IgD-negative memory B cell (primary cell): ENCODE results near the gene TMEM229B. TPM values are rescaled to one million over a fixed set of nuclear protein-coding genes. Genes with fewer than 3 reads are reported as not detected.

Experiments
- H3K27ac Mint-ChIP-seq, 3 donors: one replicate each; pipeline ENCODE4 v1.8.0; 2020 to 2022; ENCODE audit warnings: mild to moderate bottlenecking in 3 of 3, mixed read lengths in 3 of 3, moderate library complexity in 1 of 3
- H3K27me3 Mint-ChIP-seq: one replicate; pipeline ENCODE4 v1.8.0; 2021; ENCODE audit warnings: mixed read lengths
- H3K36me3 Mint-ChIP-seq: one replicate; pipeline ENCODE4 v1.8.0; 2020; ENCODE audit warnings: mild to moderate bottlenecking, mixed read lengths
- H3K4me1 Mint-ChIP-seq, 3 donors: one replicate each; pipeline ENCODE4 v1.8.0; 2020 to 2022; ENCODE audit warnings: mixed read lengths in 3 of 3, mild to moderate bottlenecking in 1 of 3
- H3K4me3 Mint-ChIP-seq, 4 donors: one replicate each; pipeline ENCODE4 v1.8.0; 2020 to 2022; ENCODE audit warnings: mild to moderate bottlenecking in 4 of 4, mixed read lengths in 4 of 4, moderate library complexity in 3 of 4
- H3K9me3 Mint-ChIP-seq, 3 donors: one replicate each; pipeline ENCODE4 v1.8.0; 2020 to 2021; ENCODE audit warnings: mixed read lengths in 3 of 3, mild to moderate bottlenecking in 1 of 3
- polyA plus RNA-seq: library from polyadenylated mRNA; unstranded; fragments of 300-500 nt; fragmentation: Illumina TruSeq; gene quantifications from one replicate; pipeline ENCODE4 v1.2.3, GENCODE V29; 2021

The TMEM229B gene
- polyA plus RNA-seq, 1 donor from 2014 or later, result 7.0 TPM

DNA sequence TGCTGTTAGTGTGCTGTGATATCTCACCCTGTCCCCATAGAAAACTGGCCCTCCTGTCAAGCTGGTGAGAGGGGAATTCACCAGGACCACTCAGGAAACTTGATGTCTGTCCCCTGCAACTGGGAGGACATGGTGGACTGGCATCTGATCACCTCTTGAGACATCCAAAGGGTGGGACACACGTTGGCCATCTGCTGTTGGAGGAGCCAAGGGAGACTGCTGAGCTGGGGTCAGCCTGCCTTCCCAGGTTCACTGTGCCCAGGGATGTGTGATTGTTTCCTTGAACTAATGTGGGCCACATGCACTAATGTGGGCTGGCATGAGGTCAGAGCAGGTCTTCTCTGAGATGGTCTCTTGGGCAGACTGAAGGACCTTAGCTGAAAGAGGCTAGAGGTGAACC is 16.7 kb upstream of the TMEM229B start:
- no peaks in the 10 kb centered on the region for H3K9me3 Mint-ChIP-seq
- peaks cover 0 to 5% (median 2%) of the 10 kb centered on the region in 3 donors for H3K4me1 Mint-ChIP-seq
- no peaks in the 10 kb centered on the region for H3K27me3 Mint-ChIP-seq
- H3K4me3 Mint-ChIP-seq, result no peak overlapping the region
- H3K36me3 Mint-ChIP-seq, result peaks cover 9% of the 10 kb centered on the region
- peak overlapping the region in 1 of 3 donors; percentile 35 for H3K27ac Mint-ChIP-seq

- H3K9me3 Mint-ChIP-seq, result no peaks in the 10 kb centered on the region
- no peak overlapping the region for H3K4me3 Mint-ChIP-seq
- peaks cover 9% of the 10 kb centered on the region for H3K36me3 Mint-ChIP-seq
- H3K27me3 Mint-ChIP-seq, result no peaks in the 10 kb centered on the region
- H3K27ac Mint-ChIP-seq, result no peak overlapping the region
- H3K4me1 Mint-ChIP-seq, result peaks cover 0 to 3% (median 0%) of the 10 kb centered on the region in 3 donors
These were observed 14.8 kb upstream of the TMEM229B start for GRCh38 chr14:67503331-67503730.

- Mint-ChIP-seq H3K4me3 (no peak overlapping the region), H3K36me3 (peaks cover 9% of the 10 kb centered on the region), H3K4me1 (peaks cover 0 to 3% (median 3%) of the 10 kb centered on the region in 3 donors), H3K9me3 (no peaks in the 10 kb centered on the region), H3K27me3 (no peaks in the 10 kb centered on the region), H3K27ac (no peak overlapping the region)
These were observed 14.3 kb upstream of the TMEM229B start for GRCh38 chr14:67502867-67503266.

- H3K9me3 Mint-ChIP-seq, result no peaks in the 10 kb centered on the region
- H3K4me1 Mint-ChIP-seq, result peaks cover 0 to 4% (median 1%) of the 10 kb centered on the region in 3 donors
- peaks cover 11% of the 10 kb centered on the region for H3K36me3 Mint-ChIP-seq
- no peak overlapping the region for H3K4me3 Mint-ChIP-seq
- H3K27ac Mint-ChIP-seq, result no peak overlapping the region
- H3K27me3 Mint-ChIP-seq, result no peaks in the 10 kb centered on the region
These were observed 13.1 kb upstream of the TMEM229B start for GRCh38 chr14:67501670-67502069.

- Mint-ChIP-seq H3K27ac (no peak overlapping the region), H3K4me3 (no peak overlapping the region), H3K9me3 (no peaks in the 10 kb centered on the region), H3K27me3 (no peaks in the 10 kb centered on the region), H3K36me3 (peaks cover 11% of the 10 kb centered on the region), H3K4me1 (peaks cover 0 to 4% (median 1%) of the 10 kb centered on the region in 3 donors)
These were observed 12.5 kb upstream of the TMEM229B start for GRCh38 chr14:67500981-67501380.

- Mint-ChIP-seq H3K4me1 (peaks cover 6 to 15% (median 7%) of the 10 kb centered on the region in 3 donors), H3K27me3 (no peaks in the 10 kb centered on the region), H3K27ac (no peak overlapping the region), H3K36me3 (peaks cover 9% of the 10 kb centered on the region), H3K4me3 (peak overlapping the region in 1 of 4 donors; percentile 22), H3K9me3 (peaks cover 2 to 6% (median 5%) of the 10 kb centered on the region in 3 donors)
These were observed 9.2 kb upstream of the TMEM229B start for GRCh38 chr14:67497716-67498115.

- Mint-ChIP-seq H3K27ac (no peak overlapping the region), H3K27me3 (no peaks in the 10 kb centered on the region), H3K9me3 (peaks cover 2 to 6% (median 5%) of the 10 kb centered on the region in 3 donors), H3K4me1 (peaks cover 7 to 19% (median 12%) of the 10 kb centered on the region in 3 donors), H3K4me3 (peak overlapping the region in 1 of 4 donors; percentile 22), H3K36me3 (peaks cover 11% of the 10 kb centered on the region)
These were observed 8.7 kb upstream of the TMEM229B start for GRCh38 chr14:67497216-67497615.

- Mint-ChIP-seq H3K4me1 (peaks cover 12 to 29% (median 23%) of the 10 kb centered on the region in 3 donors), H3K9me3 (peaks cover 2 to 8% (median 5%) of the 10 kb centered on the region in 3 donors), H3K27ac (no peak overlapping the region), H3K27me3 (no peaks in the 10 kb centered on the region), H3K36me3 (peaks cover 14% of the 10 kb centered on the region), H3K4me3 (no peak overlapping the region)
These were observed 7.3 kb upstream of the TMEM229B start for GRCh38 chr14:67495827-67496226.

- H3K9me3 Mint-ChIP-seq, result peaks cover 2 to 8% (median 5%) of the 10 kb centered on the region in 3 donors
- H3K36me3 Mint-ChIP-seq, result peaks cover 11% of the 10 kb centered on the region
- H3K27me3 Mint-ChIP-seq, result no peaks in the 10 kb centered on the region
- peaks cover 28 to 52% (median 38%) of the 10 kb centered on the region in 3 donors for H3K4me1 Mint-ChIP-seq
- H3K4me3 Mint-ChIP-seq, result peak overlapping the region; percentile 28 to 90 (median 41)
- peak overlapping the region; percentile 20 to 95 (median 60) for H3K27ac Mint-ChIP-seq
These were observed 4.7 kb upstream of the TMEM229B start for GRCh38 chr14:67493092-67493717.

DNA sequence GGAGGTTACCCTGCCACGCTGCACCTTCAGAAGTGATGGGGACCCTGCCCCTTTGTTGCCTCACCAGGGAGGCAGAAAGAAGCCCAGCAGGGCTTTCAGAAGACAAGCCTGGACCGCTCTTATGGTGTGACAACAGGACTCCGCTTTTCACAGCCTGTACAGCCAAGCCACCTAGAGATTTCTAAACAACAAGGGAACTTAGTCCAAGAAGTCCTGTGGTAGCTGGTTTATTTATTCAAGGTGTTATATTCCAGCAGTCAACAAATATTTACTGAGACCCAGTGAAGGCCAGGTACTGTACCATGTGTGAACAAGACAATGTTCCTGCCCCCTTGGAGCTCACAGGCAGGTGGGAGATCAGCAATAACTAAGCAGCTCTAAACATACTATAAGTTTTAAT is 4.0 kb upstream of the TMEM229B start:
- Mint-ChIP-seq H3K9me3 (peaks cover 2 to 8% (median 5%) of the 10 kb centered on the region in 3 donors), H3K27ac (peak overlapping the region; percentile 60 to 95 (median 84)), H3K4me1 (peaks cover 34 to 55% (median 44%) of the 10 kb centered on the region in 3 donors), H3K27me3 (no peaks in the 10 kb centered on the region), H3K36me3 (peaks cover 7% of the 10 kb centered on the region), H3K4me3 (peak overlapping the region in 3 of 4 donors; percentile 28 to 90 (median 41))

DNA sequence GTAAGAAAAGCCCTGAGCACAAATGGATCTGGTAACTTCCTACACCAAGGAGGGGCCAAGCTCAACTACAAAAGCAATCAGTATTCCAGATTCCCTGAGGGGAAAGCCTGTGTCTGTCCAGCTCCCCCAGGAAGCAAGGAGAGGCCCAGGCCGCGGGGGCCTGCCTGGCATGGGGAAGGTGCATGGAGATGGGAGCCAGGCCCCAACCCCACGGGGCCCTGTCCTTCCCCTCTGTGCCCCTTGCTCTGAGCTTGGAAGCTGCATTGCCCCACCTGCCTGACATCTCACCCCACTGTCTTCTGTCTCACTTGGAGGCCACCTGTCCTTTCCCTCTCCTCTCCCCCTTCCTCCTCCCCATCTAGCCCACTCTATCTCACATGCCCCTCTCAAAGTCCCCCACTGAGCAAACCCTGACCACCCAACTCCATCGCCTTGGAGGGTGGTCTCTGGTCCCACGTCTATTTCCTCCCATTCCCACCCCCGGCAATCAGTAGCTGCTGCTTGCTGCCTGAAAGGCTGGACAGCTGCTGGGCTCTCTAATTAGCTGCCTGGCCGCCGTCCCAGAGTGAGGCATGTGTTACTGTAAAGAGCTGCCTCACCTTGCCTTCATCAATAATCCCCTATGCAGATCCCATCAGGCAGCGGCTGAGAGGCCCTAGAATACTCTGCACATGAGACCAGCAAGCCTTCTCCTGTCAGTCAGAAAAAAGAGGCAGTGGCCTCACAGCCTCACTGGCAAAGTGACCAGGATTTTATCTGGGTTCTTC is 3.4 kb upstream of the TMEM229B start:
- Mint-ChIP-seq H3K36me3 (peaks cover 8% of the 10 kb centered on the region), H3K9me3 (peaks cover 2 to 8% (median 5%) of the 10 kb centered on the region in 3 donors), H3K27ac (peak overlapping the region; percentile 84 to 95 (median 95)), H3K4me1 (peaks cover 36 to 58% (median 45%) of the 10 kb centered on the region in 3 donors), H3K27me3 (no peaks in the 10 kb centered on the region), H3K4me3 (peak overlapping the region in 2 of 4 donors; percentile 88 to 90)

DNA sequence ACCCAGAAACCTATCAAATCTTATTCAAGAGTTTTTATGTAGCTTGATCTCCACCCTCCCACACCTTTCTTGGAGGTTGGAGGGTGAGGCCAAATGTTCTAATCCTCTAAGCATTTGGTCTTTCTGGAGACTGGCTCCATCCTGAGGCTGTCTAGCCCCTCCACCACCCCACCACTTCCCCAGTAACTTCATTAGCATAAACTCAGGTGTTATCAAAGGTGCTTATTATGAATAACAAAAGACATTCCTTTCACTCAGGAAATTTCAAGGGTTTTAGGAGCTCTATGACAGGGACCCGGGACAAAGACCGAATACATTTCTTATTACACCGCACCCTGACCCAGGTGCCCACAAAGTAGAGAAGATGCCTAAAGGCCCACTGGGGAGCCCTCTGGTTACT is 2.8 kb upstream of the TMEM229B start:
- peaks cover 36 to 62% (median 45%) of the 10 kb centered on the region in 3 donors for H3K4me1 Mint-ChIP-seq
- no peaks in the 10 kb centered on the region for H3K27me3 Mint-ChIP-seq
- peak overlapping the region in 1 of 4 donors; percentile 25 for H3K4me3 Mint-ChIP-seq
- H3K27ac Mint-ChIP-seq, result peak overlapping the region in 2 of 3 donors; percentile 46 to 95
- peaks cover 11% of the 10 kb centered on the region for H3K36me3 Mint-ChIP-seq
- peaks cover 2 to 8% (median 5%) of the 10 kb centered on the region in 3 donors for H3K9me3 Mint-ChIP-seq

DNA sequence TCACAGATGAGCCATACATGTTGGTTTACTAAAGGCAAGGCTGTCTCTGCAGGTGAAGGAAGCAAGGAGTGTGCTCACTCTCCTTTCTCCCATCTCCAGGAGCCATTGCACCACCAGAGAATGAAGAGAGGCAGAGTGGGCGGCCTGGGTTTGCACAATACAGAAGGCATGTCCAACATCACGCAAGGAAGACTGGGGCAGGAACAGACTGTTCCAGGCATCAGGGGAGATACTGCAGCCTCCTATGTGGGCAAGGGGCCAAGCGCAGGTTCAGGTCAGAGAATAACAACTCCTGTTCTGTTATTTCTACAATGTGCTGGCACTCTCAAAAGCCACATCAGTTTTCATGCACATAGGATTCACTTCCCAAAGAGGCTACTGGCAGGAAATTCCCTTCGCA is 1.7 kb upstream of the TMEM229B start:
- H3K4me3 Mint-ChIP-seq, result peak overlapping the region in 3 of 4 donors; percentile 27 to 74 (median 72)
- peaks cover 36 to 66% (median 49%) of the 10 kb centered on the region in 3 donors for H3K4me1 Mint-ChIP-seq
- no peaks in the 10 kb centered on the region for H3K27me3 Mint-ChIP-seq
- H3K27ac Mint-ChIP-seq, result peak overlapping the region; percentile 95 to 100 (median 98)
- H3K36me3 Mint-ChIP-seq, result peaks cover 11% of the 10 kb centered on the region
- H3K9me3 Mint-ChIP-seq, result peaks cover 2 to 5% (median 5%) of the 10 kb centered on the region in 3 donors

DNA sequence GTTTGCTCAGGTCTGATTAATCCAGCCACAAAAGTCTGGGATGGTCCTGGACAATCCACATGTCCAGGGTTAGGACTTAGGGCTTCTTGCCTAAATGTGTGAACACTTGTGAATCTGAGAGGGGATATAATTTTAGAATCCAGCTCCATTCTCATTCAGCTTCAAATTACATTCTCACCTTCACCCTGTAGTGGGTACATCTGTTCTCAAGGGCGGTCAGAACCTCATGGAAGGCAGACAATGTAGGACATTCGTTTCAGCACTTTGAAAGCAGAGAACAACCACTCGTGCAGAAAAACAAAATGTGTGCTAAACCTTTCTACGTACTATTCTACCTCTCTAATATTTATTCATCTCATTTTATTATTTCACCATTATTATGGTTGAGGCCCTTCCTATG is 1.2 kb downstream of the TMEM229B start:
- H3K36me3 Mint-ChIP-seq, result peaks cover 10% of the 10 kb centered on the region
- peaks cover 29 to 56% (median 40%) of the 10 kb centered on the region in 3 donors for H3K4me1 Mint-ChIP-seq
- H3K27me3 Mint-ChIP-seq, result no peaks in the 10 kb centered on the region
- peak overlapping the region; percentile 14 to 100 (median 95) for H3K27ac Mint-ChIP-seq
- peak overlapping the region in 3 of 4 donors; percentile 80 to 95 (median 89) for H3K4me3 Mint-ChIP-seq
- peaks cover 0 to 2% (median 0%) of the 10 kb centered on the region in 3 donors for H3K9me3 Mint-ChIP-seq

DNA sequence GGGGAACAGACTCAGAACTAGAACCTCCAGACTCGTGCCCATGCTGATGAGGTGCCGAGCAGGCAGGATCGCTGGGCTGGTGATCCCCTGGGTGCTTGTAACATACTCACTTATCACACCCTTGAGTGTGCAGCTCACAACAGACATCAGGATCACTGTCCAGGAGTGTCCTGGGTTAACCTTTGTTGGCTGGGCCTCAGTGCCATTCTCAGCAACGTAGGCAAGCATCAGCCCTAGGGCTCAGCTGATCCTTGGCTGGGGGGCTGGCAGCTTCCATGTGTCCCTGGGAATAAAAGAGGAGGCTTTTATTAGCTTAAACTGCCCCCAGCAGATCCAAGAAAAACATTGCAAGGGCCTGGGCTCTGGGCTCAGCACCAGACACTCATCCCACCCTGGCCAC is 1.6 kb downstream of the TMEM229B start:
- Mint-ChIP-seq H3K27ac (peak overlapping the region in 2 of 3 donors; percentile 14 to 95), H3K27me3 (no peaks in the 10 kb centered on the region), H3K4me3 (peak overlapping the region in 1 of 4 donors; percentile 80), H3K4me1 (peaks cover 29 to 52% (median 36%) of the 10 kb centered on the region in 3 donors), H3K9me3 (no peaks in the 10 kb centered on the region), H3K36me3 (peaks cover 6% of the 10 kb centered on the region)
